ENCODE results near the gene SLC29A2.

GRCh38 chr11:66408488-66409214 lies 37.1 kb upstream of the SLC29A2 start:
- TF ChIP-seq CTCF (IDR thresholded peaks at IDR 0.05): peak; percentile 99 to 100 (median 100)
- TF ChIP-seq POLR2A (IDR thresholded peaks at IDR 0.05): peak; percentile 27
- TF ChIP-seq EP300 (IDR thresholded peaks at IDR 0.05): peak; percentile 35
